ENCODE measurements around the gene EPG5.

EPG5 gene

DNA sequence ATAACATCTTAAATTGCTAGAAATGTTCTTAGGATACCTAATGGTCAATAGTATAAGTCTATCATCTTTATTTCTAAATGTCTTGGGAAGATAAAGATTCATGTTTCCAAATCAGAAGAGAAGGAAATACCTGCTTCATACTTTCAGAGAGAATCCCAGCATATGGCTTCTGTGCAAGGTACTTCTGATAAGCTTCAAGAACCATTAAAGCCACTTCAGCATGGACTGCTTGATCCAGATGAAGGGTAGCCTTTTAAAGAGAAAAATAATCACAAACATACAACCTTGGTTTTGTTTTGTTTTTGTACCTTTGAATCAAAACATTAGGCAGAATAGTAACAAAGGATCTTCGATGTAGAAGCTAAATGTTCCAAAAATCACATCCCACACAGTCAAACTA lies 44.0 kb downstream of the EPG5 start:
- TF ChIP-seq, protein P1, sequence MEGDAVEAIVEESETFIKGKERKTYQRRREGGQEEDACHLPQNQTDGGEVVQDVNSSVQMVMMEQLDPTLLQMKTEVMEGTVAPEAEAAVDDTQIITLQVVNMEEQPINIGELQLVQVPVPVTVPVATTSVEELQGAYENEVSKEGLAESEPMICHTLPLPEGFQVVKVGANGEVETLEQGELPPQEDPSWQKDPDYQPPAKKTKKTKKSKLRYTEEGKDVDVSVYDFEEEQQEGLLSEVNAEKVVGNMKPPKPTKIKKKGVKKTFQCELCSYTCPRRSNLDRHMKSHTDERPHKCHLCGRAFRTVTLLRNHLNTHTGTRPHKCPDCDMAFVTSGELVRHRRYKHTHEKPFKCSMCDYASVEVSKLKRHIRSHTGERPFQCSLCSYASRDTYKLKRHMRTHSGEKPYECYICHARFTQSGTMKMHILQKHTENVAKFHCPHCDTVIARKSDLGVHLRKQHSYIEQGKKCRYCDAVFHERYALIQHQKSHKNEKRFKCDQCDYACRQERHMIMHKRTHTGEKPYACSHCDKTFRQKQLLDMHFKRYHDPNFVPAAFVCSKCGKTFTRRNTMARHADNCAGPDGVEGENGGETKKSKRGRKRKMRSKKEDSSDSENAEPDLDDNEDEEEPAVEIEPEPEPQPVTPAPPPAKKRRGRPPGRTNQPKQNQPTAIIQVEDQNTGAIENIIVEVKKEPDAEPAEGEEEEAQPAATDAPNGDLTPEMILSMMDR (IDR thresholded peaks at IDR 0.05), result no peak
- no peak for TF ChIP-seq ZFX (IDR thresholded peaks at IDR 0.05; ENCODE audit: borderline replicate concordance)
- no peak overlapping the region for H3K27ac ChIP-seq

DNA sequence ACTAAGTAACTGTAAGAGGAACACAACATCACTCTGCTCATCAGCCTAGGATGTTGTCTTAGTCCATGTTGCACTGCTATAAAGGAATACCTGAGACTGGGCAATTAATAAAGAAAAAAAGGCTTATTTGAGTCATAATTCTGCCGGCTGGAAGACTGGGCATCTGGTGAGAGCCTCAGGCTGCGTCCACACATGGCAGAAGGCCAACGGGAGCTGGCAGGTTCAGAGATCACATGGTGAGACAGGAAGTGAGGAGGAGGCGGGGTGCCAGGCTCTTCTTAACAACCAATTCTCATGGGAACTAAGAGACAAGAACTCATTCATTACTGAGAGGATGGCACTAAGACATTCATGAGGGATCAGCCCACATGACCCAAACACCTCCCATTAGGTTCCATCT lies 46.8 kb downstream of the EPG5 start:
- TF ChIP-seq, protein P1 (IDR thresholded peaks at IDR 0.05), result no peak
- TF ChIP-seq ZFX (IDR thresholded peaks at IDR 0.05; ENCODE audit: borderline replicate concordance), result no peak

DNA sequence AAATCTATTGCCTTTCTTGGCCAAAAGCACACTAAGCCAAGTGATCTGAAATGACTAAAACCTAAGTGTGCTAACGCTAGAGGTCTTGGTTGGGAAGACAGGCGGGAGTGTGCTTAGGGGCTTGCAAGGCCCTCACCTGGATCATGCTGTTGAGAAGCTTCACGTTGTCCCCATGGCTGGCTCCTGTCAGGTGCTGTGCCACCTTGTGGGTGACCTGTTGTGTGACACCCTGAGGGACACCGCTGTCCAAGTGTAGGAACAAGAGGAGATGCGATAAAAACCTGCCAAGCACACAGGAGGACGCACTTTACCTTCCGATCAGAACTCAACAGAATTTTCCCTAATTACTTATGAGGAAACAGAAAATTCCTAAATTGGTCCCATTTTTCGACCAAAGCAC lies 50.8 kb downstream of the EPG5 start:
- no peak overlapping the region for H3K27ac ChIP-seq
- no peak for TF ChIP-seq ZFX (IDR thresholded peaks at IDR 0.05; ENCODE audit: borderline replicate concordance)
- TF ChIP-seq, protein P1 (IDR thresholded peaks at IDR 0.05), result peak; percentile 20

More for the DNA sequence above, 46.8 kb downstream of the EPG5 start:
- no peak overlapping the region for H3K27ac ChIP-seq

DNA sequence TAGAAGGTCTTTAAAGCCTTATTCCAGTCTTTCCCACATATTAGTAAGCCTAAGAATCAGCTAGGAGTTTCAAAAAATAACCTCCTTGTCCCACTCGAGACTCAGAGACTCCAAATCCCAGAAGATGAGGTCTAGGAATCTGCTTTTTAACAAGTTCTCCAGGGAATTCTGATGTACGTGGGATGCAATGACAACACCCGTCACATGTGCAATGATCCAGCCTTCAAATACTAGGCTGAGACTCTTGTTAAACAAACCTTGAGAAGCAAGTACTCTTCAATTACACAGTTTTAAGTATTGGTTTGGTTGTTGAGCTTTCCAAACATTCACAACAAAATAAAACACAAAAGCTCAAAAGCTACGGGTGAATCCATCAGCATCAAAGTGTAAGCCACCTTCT lies 53.9 kb downstream of the EPG5 start:
- no peak overlapping the region for H3K27ac ChIP-seq

DNA sequence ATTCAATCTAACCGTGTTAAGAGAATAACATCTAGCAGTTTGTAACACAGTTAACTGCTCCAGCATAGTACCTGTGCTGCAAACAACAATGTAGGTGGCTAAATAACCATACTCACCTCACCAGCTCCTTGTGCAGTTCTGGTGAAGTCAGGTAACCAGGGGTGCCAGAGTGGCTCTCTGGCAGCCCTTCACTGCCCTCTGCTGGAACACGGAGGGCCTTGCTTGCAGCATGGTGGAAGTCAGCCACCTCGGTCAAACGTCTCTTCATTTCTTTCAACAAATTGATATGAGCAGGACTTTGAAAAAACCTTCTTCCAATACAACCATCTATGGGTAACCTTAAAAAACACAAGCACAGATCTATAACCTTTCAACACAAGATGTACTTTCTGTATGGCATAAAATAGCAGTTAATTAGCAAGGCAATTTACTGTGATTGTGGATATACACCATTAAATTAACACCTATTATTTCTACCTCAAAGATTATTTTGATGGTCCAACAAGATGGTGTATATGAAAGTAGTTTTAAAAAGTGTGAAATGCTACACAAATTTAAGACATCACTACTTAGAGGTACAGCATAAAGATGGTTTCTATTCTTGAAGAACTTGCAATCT lies 56.6 kb downstream of the EPG5 start:
- no peak overlapping the region for H3K27ac ChIP-seq
- TF ChIP-seq, protein P1 (IDR thresholded peaks at IDR 0.05), result peak; percentile 89
- no peak for TF ChIP-seq ZFX (IDR thresholded peaks at IDR 0.05; ENCODE audit: borderline replicate concordance)

More for the DNA sequence above, 53.9 kb downstream of the EPG5 start:
- TF ChIP-seq ZFX (IDR thresholded peaks at IDR 0.05; ENCODE audit: borderline replicate concordance), result no peak
- TF ChIP-seq, protein P1 (IDR thresholded peaks at IDR 0.05), result no peak

DNA sequence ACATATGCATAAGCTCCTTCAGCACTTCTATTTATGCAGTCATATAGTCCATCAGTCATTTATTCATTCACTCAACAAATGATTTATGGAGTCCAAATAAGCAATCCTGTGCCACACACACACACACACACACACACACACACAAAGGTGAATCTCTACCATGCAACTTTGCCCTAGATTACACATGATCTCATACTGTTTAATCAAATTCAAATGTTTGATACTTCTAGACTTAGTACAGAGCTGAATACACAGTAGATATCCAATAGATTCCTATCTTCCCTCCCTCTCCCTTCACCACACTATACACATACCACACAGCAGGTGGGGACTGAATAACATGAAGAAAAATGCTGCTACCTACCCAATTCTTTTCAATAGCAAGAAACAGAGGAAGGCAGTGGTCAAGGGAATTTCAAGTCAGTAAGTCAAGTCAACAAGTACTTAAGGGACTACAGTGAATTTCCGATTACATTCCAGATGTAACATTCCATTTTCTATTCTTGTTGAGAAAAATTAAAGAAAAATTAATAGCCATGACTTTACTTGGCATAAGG lies 65.4 kb downstream of the EPG5 start:
- H3K27ac ChIP-seq, result no peak overlapping the region
- TF ChIP-seq, protein P1 (IDR thresholded peaks at IDR 0.05), result no peak
- TF ChIP-seq ZFX (IDR thresholded peaks at IDR 0.05; ENCODE audit: borderline replicate concordance), result no peak

DNA sequence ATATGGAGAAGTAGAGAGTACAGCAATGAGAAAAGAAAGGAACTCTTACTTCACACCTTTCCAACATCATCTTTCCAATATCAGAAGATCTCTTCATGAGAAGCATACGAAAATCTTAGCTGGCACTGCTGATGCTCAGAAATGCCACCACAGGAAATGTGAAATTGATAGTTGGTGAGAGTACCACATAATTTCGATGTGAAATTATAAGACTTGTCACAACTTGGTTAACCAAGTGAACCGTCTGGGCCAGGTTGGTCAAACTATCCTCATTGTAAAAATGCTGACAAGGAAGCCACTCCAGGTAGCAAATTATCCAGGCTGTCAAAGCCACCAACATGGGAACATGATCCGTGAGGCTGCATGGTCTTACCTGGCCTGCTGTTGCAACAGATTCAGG lies 66.5 kb downstream of the EPG5 start:
- no peak overlapping the region for H3K27ac ChIP-seq
- TF ChIP-seq, protein P1 (IDR thresholded peaks at IDR 0.05), result no peak
- TF ChIP-seq ZFX (IDR thresholded peaks at IDR 0.05; ENCODE audit: borderline replicate concordance), result no peak
